Spleen (tissue), 11 donors: ENCODE data around the gene CALM1. TPM values are rescaled to one million over a fixed set of nuclear protein-coding genes. Genes with fewer than 3 reads are reported as not detected.

Source experiments
- DNase-seq: peaks from one replicate; pipeline ENCODE4 v3.0.0-alpha.2; 2020
- H3K27ac ChIP-seq, 8 donors: fragments of 200-600 bp; sonication (generic) in 7 of 8; 1 replicate in 4 of 8; 2 replicates in 4 of 8; pipeline versions ENCODE4 v1.5.0 to v1.8.0; 2016 to 2021; ENCODE audit warnings: inconsistent platforms in 4 of 8, mild to moderate bottlenecking in 4 of 8, moderate library complexity in 1 of 8
- H3K27me3 ChIP-seq, 7 donors: fragments of 200-600 bp; sonication (generic) in 6 of 7; replicated peaks in 1 of 7; 1 replicate in 4 of 7; 2 replicates in 3 of 7; pipeline versions ENCODE4 v1.5.0 to v1.8.0; 2016 to 2021; ENCODE audit warnings: inconsistent platforms in 3 of 7, mild to moderate bottlenecking in 1 of 7
- H3K36me3 ChIP-seq, 6 donors: fragments of 200-600 bp; sonication (generic) in 5 of 6; 1 replicate in 4 of 6; 2 replicates in 2 of 6; pipeline versions ENCODE4 v1.5.0 to v1.8.0; 2016 to 2021; ENCODE audit warnings: inconsistent platforms in 2 of 6
- H3K4me1 ChIP-seq, 6 donors: fragments of 200-600 bp; sonication (generic) in 5 of 6; 1 replicate in 3 of 6; 2 replicates in 3 of 6; pipeline versions ENCODE4 v1.5.0 to v1.8.0; 2016 to 2021; ENCODE audit warnings: inconsistent platforms in 3 of 6
- H3K4me3 ChIP-seq, 8 donors: fragments of 200-600 bp; sonication (generic) in 7 of 8; 1 replicate in 4 of 8; 2 replicates in 4 of 8; pipeline versions ENCODE4 v1.5.0 to v1.8.0; 2016 to 2021; ENCODE audit warnings: inconsistent platforms in 4 of 8, mild to moderate bottlenecking in 4 of 8, moderate library complexity in 2 of 8
- H3K9me3 ChIP-seq, 8 donors: fragments of 200-600 bp; sonication (generic) in 7 of 8; 1 replicate in 4 of 8; 2 replicates in 4 of 8; pipeline versions ENCODE4 v1.5.0 to v1.8.0; 2016 to 2021; ENCODE audit warnings: inconsistent platforms in 4 of 8
- POLR2A ChIP-seq, 3 donors: fragments of 450-650 bp; IDR thresholded peaks; one replicate each; pipeline ENCODE4 v1.5.1; 2017; ENCODE audit warnings: antibody characterized with exemption in 3 of 3, mild to moderate bottlenecking in 1 of 3
- POLR2AphosphoS5 ChIP-seq, 3 donors: sonication (generic); formaldehyde crosslinking; IDR thresholded peaks; one replicate each; pipeline ENCODE4 v1.5.1; 2017; ENCODE audit warnings: antibody characterized with exemption in 3 of 3
- WGBS, 5 donors: extraction: QIAGEN DNeasy Blood & Tissue Kit in 3 of 5; methylation state at CpG; one replicate each; pipeline versions ENCODE4 v1.1.5 to v1.1.7; 2013 to 2018; 5-methylcytosine and 5-hydroxymethylcytosine counted together
- intact Hi-C: fragments of 100-400 bp; cut with DNase I; formaldehyde crosslinking; loops from one replicate; pipeline ENCODE4 v1.15.0; 2023; ENCODE audit warnings: low total_unique reads
- polyA plus RNA-seq, 3 donors: library from polyadenylated mRNA; stranded (reverse); fragments of 200-250 nt; gene quantifications; one replicate each; pipeline ENCODE4 v1.2.1, GENCODE V29; 2013
- total RNA-seq, 7 donors: library from RNA; depleted of rRNA in 3 of 7; stranded (reverse); fragments of >200 nt in 3 of 7; fragmentation: NEBNext Ultra II Directional in 4 of 7; extraction: Animal tissue kit (Norgen Biotek cat#: 25700) in 4 of 7; gene quantifications; one replicate each; pipeline versions ENCODE4 v1.1.0 to v1.2.1, GENCODE V29; 2016 to 2021
- TF ChIP-seq, protein P1 (sequence below), 11 experiments: fragments of 200-600 bp in 7 of 11; fragments of 450-650 bp in 4 of 11; sonication (generic) in 4 of 11; IDR thresholded peaks in 8 of 11; conservative IDR thresholded peaks in 3 of 11; 1 replicate in 7 of 11; 2 replicates in 4 of 11; pipeline versions ENCODE4 v1.4.0 to v1.8.0; 2016 to 2021; ENCODE audit warnings: antibody characterized with exemption in 11 of 11, inconsistent platforms in 4 of 11, mild to moderate bottlenecking in 1 of 11
- donor health status: healthy with polysubstance abuse.
- donor health status: DM: no; HTN: no; CAD: no; lungs with moderate emphysema.
- donor health status: DM: no; HTN: no; CAD: no.
- donor health status: Bipolar disorder and iron deficiency.
- donor health status: healthy.
- donor health status: DM: no; HTN: no; CAD: no.
- donor health status: DM: yes; HTN: yes; CAD: no.

The CALM1 gene
- total and polyA plus RNA-seq, 10 donors = 188 to 483 (median 311) TPM

GRCh38 chr14:90429236-90429635 is 32.4 kb downstream of the CALM1 start:
- H3K36me3 ChIP-seq = no peaks in the 10 kb centered on the region
- DNase-seq = no peak
- peaks cover 0 to 42% (median 13%) of the 10 kb centered on the region in 6 donors for H3K4me1 ChIP-seq
- H3K9me3 ChIP-seq = no peaks in the 10 kb centered on the region
- peak overlapping the region in 5 of 8 donors; percentile 34 to 67 (median 52) for H3K27ac ChIP-seq
- intact Hi-C loops = no loop called here
- no peaks in the 10 kb centered on the region for H3K27me3 ChIP-seq
- H3K4me3 ChIP-seq = no peak overlapping the region
- 84 to 92% (median 92%) methylated on average over 3 of the region's 3 CpGs for WGBS, 5 donors
- TF ChIP-seq, protein P1, sequence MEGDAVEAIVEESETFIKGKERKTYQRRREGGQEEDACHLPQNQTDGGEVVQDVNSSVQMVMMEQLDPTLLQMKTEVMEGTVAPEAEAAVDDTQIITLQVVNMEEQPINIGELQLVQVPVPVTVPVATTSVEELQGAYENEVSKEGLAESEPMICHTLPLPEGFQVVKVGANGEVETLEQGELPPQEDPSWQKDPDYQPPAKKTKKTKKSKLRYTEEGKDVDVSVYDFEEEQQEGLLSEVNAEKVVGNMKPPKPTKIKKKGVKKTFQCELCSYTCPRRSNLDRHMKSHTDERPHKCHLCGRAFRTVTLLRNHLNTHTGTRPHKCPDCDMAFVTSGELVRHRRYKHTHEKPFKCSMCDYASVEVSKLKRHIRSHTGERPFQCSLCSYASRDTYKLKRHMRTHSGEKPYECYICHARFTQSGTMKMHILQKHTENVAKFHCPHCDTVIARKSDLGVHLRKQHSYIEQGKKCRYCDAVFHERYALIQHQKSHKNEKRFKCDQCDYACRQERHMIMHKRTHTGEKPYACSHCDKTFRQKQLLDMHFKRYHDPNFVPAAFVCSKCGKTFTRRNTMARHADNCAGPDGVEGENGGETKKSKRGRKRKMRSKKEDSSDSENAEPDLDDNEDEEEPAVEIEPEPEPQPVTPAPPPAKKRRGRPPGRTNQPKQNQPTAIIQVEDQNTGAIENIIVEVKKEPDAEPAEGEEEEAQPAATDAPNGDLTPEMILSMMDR (IDR thresholded peaks at IDR 0.05 in 8 of 11, conservative IDR thresholded peaks at IDR 0.05 in 3 of 11) = no peak
- TF ChIP-seq POLR2AphosphoS5 (IDR thresholded peaks at IDR 0.05) (no peak), POLR2A (IDR thresholded peaks at IDR 0.05) (no peak)

GRCh38 chr14:90429754-90430153 is 32.9 kb downstream of the CALM1 start:
- Histone ChIP-seq H3K9me3 (no peaks in the 10 kb centered on the region), H3K27me3 (no peaks in the 10 kb centered on the region), H3K4me3 (no peak overlapping the region), H3K4me1 (peaks cover 0 to 42% (median 13%) of the 10 kb centered on the region in 6 donors), H3K27ac (peak overlapping the region in 5 of 8 donors; percentile 34 to 67 (median 54)), H3K36me3 (no peaks in the 10 kb centered on the region)
- intact Hi-C loops = no loop called here
- no peak for TF ChIP-seq POLR2A (IDR thresholded peaks at IDR 0.05)
- TF ChIP-seq POLR2AphosphoS5 (IDR thresholded peaks at IDR 0.05) = peak in 1 of 3 donors; percentile 89
- 41 to 74% (median 68%) methylated on average over 4 of the region's 4 CpGs for WGBS, 5 donors
- no peak for DNase-seq

GRCh38 chr14:90434370-90435020 is 37.7 kb downstream of the CALM1 start:
- peaks cover 0 to 5% (median 0%) of the 10 kb centered on the region in 6 donors for H3K4me1 ChIP-seq
- H3K4me3 ChIP-seq = no peak overlapping the region
- no peak overlapping the region for H3K27ac ChIP-seq
- H3K27me3 ChIP-seq = no peaks in the 10 kb centered on the region
- TF ChIP-seq POLR2AphosphoS5 (IDR thresholded peaks at IDR 0.05) (no peak), POLR2A (IDR thresholded peaks at IDR 0.05) (no peak)
- TF ChIP-seq, protein P1 (IDR thresholded peaks at IDR 0.05 in 8 of 11, conservative IDR thresholded peaks at IDR 0.05 in 3 of 11) = no peak
- DNase-seq = no peak
- H3K9me3 ChIP-seq = no peaks in the 10 kb centered on the region
- H3K36me3 ChIP-seq = no peaks in the 10 kb centered on the region
- 80 to 92% (median 91%) methylated on average over 9 of the region's 9 CpGs for WGBS, 5 donors
- intact Hi-C loops = no loop called here

DNA sequence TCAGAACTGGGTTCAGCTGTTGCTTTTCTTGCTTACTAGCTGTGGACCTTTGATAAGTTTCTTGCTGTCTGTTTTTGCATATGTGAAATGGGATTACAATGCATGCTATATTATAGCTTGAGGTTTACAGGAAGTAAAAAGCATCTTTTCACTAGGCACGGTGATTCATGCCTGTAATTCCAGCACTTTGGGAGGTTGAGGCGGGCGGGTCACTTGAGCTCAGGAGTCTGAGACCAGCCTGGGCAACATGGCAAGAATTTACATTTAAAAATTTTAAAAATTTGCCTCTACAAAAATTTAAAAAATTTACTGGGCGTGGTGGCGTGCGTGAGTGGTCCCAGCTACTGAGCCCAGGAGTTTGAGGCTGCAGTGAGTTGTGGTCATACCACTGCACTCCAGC is 42.0 kb downstream of the CALM1 start:
- TF ChIP-seq POLR2AphosphoS5 (IDR thresholded peaks at IDR 0.05) = no peak
- TF ChIP-seq, protein P1 (IDR thresholded peaks at IDR 0.05 in 8 of 11, conservative IDR thresholded peaks at IDR 0.05 in 3 of 11) = no peak
- TF ChIP-seq POLR2A (IDR thresholded peaks at IDR 0.05) = no peak
- WGBS, 5 donors = 91 to 96% (median 94%) methylated on average over 6 of the region's 6 CpGs
- intact Hi-C loops = no loop called here
- H3K4me3 ChIP-seq = no peak overlapping the region
- DNase-seq = peak; percentile 18
- no peaks in the 10 kb centered on the region for H3K36me3 ChIP-seq
- H3K27ac ChIP-seq = no peak overlapping the region
- peaks cover 0 to 2% (median 0%) of the 10 kb centered on the region in 6 donors for H3K4me1 ChIP-seq
- no peaks in the 10 kb centered on the region for H3K27me3 ChIP-seq
- no peaks in the 10 kb centered on the region for H3K9me3 ChIP-seq
